Amygdala (tissue), 56 donors: ENCODE data around the gene NFYC.

Source experiments
- DNase-seq, 56 donors: peaks; one replicate each; lab custom pipeline; 2025; lab: John Stamatoyannopoulos, UW

Gene NFYC

DNA sequence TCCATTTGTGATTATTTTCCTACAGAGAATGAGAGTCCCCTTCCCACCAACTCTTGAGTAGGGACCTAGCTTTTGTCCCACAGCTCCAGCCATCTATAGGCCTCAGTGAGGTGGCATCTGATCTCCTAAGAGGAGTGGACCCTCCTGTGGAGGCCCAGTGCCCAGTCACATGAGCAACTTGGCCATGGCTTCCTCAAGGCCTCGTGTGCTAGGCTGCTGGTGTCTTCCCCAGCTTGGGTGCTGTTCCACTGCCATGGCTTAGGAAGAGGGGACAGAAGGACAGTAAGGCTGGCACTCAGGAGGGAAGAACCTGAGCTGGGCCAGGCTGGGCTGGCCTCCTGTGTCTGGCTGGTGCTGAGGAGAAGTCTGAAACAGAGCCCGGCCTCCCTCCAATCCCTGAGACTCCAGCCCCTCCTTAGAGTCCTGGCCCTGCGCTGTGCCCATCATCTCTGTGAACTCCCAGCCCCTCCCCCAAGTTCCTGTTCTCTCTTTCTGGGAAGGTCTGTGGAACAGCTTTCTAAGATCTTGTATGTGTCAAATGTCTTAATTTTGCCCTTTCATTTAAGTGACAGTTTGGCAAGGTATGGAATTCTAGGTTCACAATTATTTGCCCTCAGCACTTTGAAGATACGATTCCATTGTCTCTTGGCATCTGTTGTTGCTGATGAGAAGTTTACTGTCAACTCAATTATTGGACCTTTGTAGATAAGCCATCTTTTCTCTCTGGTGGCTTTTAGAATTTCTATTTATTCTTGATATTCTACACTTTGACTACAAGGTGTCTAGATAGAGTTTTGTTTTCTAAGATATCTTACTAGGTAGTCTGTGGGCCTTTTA lies 85.0 kb downstream of the NFYC start:
- no peak for DNase-seq

DNA sequence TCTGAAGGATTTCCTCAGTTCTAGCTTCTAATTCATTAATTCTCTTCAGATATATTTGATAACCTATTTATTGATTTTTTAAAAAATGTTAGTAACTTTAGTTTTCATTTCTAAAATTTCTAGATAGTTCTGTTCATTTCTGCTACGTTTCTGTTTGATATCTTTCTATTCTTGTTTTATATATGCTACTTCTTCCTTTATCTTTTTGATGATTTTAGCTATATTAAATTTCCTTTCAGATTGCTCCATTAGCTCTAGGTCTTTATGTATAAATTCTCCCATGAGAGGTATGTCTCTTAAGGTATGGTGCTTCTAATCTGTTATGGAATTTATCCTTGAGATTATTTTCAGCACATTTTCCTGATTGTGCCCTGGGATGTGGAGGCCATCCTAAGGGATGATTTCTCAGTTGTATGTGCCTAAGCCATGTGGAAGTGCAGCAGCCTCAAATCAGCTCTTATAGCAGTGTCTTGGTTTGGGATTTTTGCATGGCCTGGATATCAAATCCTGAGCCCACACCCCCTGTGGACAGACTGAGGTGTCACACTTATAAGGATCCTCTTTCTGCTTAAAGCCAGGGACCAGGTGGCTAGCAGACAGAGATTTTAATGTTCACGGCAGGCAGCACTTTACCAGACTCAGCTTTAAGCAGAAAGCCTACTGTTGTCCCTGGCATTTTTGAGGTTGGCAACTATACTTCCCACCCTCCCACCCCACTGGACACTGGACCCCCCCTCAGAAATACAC lies 85.9 kb downstream of the NFYC start:
- DNase-seq = no peak

DNA sequence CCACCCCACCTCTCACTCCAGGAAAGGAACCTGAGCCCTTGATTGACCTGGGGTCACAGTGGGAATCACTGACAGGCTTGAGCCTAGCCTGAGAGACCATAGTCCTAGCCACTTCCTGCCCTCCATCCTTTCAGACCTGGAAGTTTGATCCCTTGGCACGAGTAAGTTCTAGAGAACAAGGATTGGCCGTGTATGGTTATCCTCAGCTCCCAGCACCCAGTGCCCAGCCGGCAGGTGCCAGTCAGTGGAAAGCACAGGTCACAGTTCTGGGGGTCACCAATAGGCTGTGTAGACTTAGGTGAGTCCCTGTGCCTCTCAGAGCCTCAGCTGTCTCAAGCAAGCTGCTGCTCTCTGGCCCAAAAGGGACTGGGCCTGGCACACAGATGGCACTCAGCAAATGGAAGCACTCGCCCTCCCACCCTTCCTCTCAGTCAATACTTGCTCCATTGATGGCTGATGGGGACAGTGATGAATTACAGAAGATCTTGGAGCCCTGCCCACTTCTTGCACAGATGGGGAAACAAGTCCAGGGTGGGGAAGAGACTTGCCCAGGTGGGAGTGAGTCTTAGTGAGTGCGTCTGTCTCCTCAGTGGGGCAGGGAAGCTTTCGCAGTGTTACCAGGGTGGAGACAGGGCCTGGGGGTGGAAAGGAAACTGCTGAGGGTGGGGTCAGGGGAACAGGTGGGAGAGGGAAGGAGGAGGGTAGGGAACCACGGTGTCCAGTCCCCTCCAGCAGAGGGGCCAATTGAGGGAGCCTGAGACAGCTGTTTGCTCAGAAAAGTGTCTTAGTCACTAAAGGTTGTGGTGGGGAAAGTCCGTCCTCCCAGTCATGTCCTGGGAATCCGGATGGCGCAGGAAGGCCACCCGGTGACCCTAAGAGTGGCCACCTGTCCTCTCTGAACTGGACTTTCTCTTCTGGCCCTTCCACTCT lies 89.4 kb downstream of the NFYC start:
- DNase-seq = no peak

DNA sequence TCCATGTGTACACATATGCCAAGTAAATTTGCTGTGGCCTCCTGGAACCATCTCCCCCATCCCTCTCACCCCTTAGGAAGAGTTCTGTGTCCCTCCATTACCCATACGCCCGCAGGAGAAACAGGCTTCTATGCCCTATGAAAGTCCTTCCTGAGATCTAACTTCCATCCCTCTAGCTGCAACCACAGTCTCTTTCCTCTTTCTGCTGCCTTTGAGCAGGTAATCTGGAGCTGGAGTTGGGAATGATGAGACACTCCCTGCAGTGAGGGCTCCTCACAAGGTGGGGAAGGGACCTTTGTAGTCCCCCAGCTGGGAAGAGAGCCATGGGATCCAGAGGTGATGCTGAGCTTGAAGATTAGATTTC lies 90.1 kb downstream of the NFYC start:
- no peak for DNase-seq

DNA sequence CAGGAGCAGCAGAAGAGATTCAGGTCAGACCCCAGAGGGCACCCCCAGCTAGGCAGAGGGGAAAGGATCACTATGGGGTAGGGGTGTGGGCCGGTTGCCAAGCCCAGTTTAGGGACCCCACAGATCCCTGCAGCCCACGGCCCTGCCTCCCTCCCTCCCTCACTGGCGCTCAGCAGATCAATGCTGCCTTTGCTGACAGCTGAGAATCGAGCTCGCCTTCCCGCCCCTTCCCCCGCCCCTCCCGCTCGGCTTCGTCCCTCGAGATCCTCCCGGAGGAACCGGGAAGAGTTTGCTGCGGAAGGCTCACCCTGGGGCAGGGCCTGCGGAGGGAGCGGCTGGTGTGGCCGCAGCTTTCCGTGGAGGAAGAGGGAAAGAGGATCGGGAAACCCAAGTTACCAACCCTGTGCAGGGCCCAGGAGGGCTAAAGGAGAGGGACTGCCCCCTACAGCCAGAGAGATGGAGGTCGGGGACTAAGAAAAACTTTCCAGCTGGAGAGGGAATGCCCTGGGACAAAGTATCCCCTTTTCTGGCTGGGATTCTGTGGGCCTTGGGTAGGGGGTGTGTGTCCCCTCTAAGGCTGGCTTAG lies 91.0 kb downstream of the NFYC start:
- no peak for DNase-seq

DNA sequence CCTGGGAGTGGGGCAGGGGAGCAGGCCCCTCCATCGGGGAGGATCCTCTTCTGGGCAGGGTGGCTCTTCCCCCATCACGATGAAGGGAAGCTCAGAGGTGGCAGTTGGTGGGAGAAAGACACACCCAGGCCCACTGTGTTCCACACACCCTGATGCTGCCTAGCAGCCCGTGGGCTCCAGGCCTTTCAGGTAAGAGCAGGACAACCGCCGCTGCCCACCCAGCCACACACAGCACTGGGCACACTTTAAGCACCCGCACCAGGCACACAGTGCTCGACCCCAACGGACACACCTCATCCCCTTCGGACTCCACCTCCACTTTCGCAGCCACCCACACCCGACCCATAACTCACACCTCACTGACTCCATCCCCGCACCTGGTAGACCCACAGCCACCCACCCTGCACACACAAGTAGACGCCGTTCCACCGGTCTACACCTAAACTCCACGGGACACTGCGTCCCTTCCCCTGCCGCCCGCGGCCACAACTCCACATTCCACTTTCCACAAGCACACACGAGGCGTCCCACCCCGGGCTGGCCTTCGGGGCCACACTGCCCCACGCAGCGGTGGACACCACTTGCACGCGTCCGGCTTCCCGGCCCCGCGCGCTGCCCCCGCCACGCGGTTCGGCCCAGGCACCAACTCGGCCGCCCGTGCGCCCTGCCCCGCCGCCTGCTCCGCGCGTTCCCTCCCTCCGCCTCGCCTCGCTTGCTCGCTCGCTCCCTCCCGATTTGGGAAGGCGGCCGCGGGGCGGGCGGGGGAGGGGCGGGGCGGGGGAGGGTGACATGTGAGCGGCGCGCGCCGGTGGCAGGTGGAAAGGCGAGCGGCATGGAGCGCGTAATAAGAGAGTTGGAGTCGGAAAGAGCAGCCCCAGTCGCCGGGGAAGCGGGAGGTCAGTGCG lies 91.7 kb downstream of the NFYC start, which contains the start of gene KCNQ4:
TSS of gene KCNQ4 (plus strand) at position 787 of the 905 bp plus-strand sequence. CDS start 307 bp downstream, outside the sequence.
- peak in 7 of 56 donors; percentile 7 to 43 (median 37) for DNase-seq

DNA sequence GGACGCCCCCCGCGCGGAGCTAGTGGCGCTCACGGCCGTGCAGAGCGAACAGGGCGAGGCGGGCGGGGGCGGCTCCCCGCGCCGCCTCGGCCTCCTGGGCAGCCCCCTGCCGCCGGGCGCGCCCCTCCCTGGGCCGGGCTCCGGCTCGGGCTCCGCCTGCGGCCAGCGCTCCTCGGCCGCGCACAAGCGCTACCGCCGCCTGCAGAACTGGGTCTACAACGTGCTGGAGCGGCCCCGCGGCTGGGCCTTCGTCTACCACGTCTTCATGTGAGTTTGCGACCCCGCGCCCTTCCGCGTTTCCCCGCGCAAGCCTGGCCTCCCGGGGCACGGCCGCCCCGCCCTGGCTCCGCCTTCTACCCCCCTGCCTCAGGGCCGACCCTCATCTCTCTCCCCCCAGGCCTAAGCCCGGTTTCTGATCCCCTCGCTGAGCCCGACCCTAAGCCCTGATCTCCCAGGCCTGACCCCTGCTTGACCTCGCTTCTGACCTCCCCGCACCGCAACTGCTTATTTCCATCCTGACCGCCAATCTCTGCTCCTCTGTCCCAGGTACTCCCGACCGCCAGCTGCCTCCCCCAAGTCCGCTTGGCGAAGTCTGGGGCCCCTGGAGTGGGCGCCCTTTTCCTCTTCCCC lies 92.8 kb downstream of the NFYC start:
- DNase-seq = no peak

DNA sequence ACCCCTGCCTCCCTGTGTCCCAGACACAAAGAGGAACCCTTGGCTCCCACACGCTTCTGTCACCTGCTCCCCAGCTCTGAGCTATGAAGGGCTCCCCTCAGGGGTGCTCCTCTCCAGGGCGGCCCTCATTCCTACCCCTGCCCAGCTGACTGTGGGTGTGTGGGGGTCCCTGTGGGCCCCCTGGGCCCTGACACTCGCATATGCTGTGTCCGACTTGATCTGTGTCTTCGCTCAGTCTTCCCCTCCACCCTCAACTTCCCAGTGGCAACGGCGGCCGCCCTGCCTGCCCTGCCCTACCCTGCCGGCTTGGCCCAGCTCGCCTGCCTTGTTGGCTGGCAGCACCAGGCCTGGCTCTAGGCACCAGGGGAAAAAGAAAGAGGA lies 93.3 kb downstream of the NFYC start:
- DNase-seq = peak in 1 of 56 donors; percentile 27

DNA sequence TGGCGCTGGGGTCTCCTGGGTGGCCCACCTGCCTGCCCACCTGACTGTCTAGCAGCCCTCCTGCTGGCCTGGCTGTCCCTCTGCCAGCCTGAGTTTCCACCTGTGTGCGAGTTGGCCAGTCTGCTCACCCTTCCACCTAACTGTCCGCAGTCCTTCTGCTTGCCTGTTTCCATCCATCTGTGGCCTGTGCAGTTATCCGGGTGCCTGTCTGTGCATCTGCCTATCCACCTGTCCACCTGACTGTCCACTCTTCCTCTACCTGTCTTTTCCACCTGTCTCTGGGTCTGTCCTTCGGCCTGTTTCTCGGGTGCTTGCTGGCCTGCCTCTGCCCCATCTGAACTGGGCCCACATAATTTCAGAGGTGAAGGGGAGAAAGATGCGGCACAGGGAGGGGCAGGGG lies 93.9 kb downstream of the NFYC start:
- no peak for DNase-seq

DNA sequence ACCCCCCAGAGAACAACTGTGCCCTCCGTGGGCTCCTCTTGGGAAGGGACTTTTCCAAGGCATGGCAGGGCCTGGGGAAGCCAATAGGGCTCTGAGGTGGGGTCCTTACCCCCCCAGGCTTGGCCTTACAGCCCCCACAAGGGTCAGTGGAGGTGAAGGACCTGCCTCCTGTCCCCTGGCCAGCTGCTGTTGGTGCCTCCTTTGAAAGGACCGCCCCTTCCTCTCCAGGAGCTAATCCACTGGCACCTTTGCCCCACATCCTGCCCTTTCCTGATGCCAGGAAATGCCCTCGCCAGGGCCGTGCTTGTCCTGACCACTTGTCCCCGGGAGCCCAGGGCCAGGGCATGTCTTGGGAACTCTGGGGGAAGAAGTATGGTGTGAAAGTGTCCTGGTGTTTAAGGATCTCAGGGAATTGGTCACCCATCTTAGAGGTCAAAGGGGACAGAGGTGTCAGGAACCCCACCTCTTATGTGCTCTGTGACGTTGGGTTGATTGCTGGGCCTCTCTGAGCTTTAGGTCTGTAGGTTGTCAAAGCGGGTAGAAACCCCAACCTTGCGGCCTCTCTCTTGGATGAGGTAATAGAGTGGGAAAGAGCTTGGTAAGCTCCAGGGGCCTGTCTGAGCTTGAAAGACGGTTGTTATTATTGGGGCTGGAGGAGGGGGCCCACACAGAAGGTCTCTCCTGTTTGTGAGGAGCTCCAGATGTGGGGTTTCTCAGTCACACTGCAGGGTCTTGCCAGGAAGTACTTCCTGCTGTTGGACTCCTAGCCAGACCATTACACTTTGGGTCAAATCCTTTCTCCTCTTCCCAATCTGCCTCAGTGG lies 94.9 kb downstream of the NFYC start:
- DNase-seq = no peak

DNA sequence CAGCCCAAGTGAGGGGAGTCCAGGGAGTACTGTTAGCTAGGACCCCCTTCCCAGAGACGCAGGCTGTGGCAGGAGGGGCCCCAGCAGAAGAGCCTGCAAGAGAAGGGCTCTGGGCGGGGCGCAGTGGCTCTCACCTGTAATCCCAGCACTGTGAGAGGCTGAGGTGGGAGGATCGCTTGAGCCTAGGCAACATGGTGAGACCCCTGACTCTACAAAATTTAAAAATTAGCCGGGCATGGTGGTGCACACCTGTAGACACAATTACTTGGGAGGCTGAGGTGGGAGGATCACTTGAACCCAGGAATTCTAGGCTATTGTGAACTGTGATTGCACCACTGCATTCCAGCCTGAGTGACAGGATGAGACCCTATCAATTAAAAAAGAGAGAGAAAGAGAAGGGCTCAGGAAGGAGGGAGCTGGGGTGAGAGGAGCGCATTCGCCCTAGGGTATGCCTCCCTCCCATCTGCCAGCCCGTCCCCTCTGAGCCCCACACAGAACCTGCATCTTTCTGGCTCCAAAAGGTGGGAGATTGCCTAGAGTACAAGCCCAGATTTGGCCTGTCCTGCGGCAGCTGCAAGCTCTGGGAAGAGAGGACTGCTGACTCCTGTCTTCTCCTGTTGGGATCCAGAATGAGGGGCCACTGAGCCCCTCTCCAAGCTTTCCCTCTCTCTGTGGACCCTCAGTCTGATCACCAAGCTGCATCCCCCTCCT lies 95.6 kb downstream of the NFYC start:
- no peak for DNase-seq

DNA sequence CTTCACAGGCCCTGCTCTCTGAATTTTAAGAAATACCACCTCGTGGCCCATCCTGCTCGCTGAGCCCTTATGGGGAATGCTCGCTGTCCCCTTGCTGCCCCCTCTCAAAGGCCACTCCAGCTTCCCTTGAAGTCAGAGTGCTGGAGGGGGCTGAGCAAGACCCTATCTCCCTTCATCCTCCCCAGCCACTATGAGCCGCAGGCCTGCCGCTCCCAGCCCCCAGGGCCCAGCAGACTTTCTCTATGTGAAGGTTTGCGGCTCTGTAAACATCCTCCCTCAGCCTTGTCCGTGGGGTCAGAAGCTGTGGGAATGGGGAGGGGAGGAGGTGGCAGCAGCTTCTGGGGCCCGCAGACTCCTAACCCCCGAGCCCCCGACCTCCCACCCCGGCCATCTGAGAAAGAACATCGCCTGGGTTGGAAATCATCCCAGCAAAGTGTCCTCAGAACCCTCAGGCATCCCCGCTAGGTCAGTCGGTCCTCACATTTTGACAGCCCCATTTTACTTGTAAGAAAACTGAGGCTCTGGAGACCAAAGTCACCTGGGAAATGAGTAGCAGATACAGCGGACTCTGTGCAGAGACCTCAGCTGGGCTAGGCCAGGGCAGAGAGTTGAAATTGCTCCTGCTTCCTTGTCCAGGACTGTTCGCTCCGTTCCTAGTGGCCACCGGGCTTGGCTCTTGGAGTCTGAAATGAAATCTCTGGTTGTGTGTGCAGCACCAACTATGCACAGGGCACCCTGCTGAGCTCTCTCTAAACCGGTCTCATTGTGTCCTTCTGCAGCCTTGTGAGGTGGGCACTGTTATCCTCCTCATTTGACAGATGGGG lies 96.4 kb downstream of the NFYC start:
- no peak for DNase-seq

DNA sequence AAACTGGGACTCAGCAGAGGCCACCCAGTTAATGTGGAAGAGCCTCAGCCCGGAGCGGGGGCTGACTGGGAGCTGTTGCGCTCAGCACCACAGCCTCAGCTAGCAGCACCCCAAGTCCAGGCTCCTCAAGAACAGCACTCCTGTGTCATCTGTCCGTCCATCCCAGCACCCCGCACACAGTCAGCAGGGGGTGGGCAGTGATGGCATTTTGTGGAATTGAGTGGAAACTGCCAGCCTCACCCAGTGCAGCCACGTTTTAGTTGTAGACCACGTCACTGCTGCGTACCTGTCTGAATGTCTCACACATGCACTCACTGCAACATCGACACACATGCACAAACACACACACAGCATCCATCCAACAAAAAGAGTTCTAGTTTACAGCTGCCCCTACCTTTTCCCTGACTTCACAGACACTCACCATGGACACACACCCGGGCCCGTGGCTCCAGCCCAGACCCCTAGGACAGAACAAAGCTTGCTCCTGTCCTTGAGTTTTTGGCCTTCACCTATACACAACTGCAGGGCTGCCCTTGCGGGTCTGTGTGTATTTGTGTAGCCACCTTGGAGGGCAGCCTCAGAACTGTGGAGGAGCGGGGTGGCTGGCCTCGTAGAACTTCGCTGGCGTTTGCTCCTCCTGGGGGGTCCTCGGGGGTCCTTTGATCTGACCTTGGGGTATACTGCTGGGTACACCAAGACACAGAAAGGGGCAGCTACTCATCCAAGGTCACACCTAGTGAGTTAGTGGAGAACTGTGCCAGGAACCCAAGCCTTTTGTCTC lies 97.2 kb downstream of the NFYC start:
- DNase-seq = no peak

DNA sequence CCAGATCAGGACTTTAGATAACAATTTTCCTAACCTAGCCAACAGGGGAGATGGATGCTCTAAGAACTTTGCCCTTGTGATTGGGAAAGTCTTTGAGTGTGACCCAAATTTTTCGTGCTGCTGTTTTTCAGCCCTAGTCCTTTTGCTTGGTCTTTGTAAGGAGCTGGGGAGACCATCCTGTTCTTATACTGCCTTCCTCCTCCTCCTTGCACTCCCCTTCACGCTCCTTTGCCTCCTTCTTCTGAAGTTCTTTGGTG lies 97.8 kb downstream of the NFYC start:
- DNase-seq = no peak

DNA sequence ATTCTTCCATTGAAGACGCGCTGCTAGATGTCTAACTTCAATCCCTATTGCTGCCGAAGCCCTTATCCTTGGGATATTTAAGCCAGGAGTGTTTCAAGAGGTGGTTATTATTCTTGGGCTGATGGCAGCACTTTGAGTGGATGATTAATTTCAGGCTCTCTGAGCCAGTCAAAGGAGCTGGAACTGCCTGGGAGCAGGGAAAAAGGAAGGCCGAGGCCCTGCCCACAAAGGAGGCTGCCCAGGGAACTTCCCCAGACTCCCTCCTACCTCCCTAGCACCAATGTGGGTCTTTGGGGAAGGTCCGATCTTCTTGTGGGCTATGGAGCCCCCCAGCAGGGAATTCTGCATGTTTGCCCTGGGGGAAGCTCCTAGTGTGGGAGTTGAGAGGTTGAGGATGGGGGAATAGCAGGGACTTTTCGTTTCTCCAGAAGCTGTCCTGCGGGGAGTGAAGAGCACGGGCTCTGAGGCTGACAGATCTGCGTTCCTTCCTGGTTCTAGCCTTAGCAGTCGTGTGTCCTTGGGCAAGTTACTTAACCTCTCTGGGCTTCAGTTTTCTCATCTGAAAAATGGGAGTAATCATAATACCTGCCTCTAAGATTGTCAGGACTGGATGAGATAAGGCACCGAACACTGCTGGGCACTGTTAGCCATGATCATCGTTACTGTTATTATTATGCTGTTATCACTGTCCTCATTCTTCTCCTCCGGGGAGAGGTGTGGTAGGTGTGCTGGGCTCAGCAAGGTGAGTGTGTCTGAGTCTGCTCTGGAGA lies 98.3 kb downstream of the NFYC start:
- no peak for DNase-seq
